Breast epithelium (tissue), 3 donors: ENCODE measurements around the gene SNX14. TPM values are rescaled to one million over a fixed set of nuclear protein-coding genes. Genes with fewer than 3 reads are reported as not detected.

Experiments used
- total RNA-seq, 3 donors: library from RNA; depleted of rRNA; stranded (reverse); fragments of >200 nt; gene quantifications; one replicate each; pipeline ENCODE4 v1.1.0, GENCODE V29; 2016

The SNX14 gene
- total RNA-seq, 3 donors from 2014 or later = 72.2 to 126 (median 103) TPM

Other genes starting within 250 kb of the SNX14 start
- 10 to 100 TPM; 10.1 to 26.5 (median 11.4) TPM for gene NT5E, start 143.8 kb downstream of the SNX14 start, total RNA-seq
- 10 to 100 TPM; 56.0 to 77.9 (median 67.8) TPM for gene SYNCRIP, start 49.0 kb upstream of the SNX14 start, total RNA-seq